Hepatocyte (in vitro differentiated cells): ENCODE results near the gene POTEH.
"Not testable (repeated sequence)": the region's sequence is repeated elsewhere in the genome, so short reads cannot be mapped to it uniquely, and the experiment has no call there.

Source experiments
- CTCF ChIP-seq: fragments of 200-600 bp; sonication (generic); IDR thresholded peaks from 2 replicates; pipeline ENCODE4 v1.5.1; 2016; ENCODE audit warnings: antibody characterized with exemption, mild to moderate bottlenecking; ENCODE audit not compliant: poor library complexity
- EZH2 ChIP-seq: fragments of 200-600 bp; sonication (generic); IDR thresholded peaks from 2 replicates; pipeline ENCODE4 v1.6.1; 2016; ENCODE audit warnings: antibody characterized with exemption, mild to moderate bottlenecking, borderline replicate concordance
- EZH2phosphoT487 ChIP-seq: fragments of 200-600 bp; sonication (generic); IDR thresholded peaks from one replicate; pipeline ENCODE4 v1.6.1; 2018; ENCODE audit warnings: antibody characterized with exemption, mild to moderate bottlenecking, low read depth, moderate library complexity; ENCODE audit not compliant: unreplicated experiment, severe bottlenecking

- TF ChIP-seq EZH2phosphoT487, CTCF, EZH2: not testable (repeated sequence)
Measured at GRCh38 chr22:15684695-15685094, 5.1 kb upstream of the POTEH start.
